ENCODE results near the gene FAM13B.
"Not testable (repeated sequence)": the region's sequence is repeated elsewhere in the genome, so short reads cannot be mapped to it uniquely, and the experiment has no call there.

Gene FAM13B

GRCh38 chr5:137960141-137960540 lies 72.7 kb downstream of the FAM13B start:
- TF ChIP-seq CTCF (IDR thresholded peaks at IDR 0.05; ENCODE audit: low read depth, low read length), result no peak
- no peak overlapping the region for H3K4me3 ChIP-seq (ENCODE audit: low read depth, low read length)

- no peak for TF ChIP-seq CTCF (IDR thresholded peaks at IDR 0.05; ENCODE audit: low read depth, low read length)
- H3K4me3 ChIP-seq (ENCODE audit: low read depth, low read length), result no peak overlapping the region
Measured at GRCh38 chr5:137959488-137959887, 73.4 kb downstream of the FAM13B start.

- no peak overlapping the region for H3K4me3 ChIP-seq (ENCODE audit: low read depth, low read length)
- no peak for TF ChIP-seq CTCF (IDR thresholded peaks at IDR 0.05; ENCODE audit: low read depth, low read length)
Measured at GRCh38 chr5:137957948-137958347, 74.9 kb downstream of the FAM13B start.

- no peak overlapping the region for H3K4me3 ChIP-seq (ENCODE audit: low read depth, low read length)
- no peak for TF ChIP-seq CTCF (IDR thresholded peaks at IDR 0.05; ENCODE audit: low read depth, low read length)
Measured at GRCh38 chr5:137954131-137954879, 78.6 kb downstream of the FAM13B start.

GRCh38 chr5:137945825-137946224 lies 87.1 kb downstream of the FAM13B start:
- TF ChIP-seq CTCF (IDR thresholded peaks at IDR 0.05; ENCODE audit: low read depth, low read length), result no peak
- H3K4me3 ChIP-seq (ENCODE audit: low read depth, low read length), result no peak overlapping the region

GRCh38 chr5:137944280-137944679 lies 88.6 kb downstream of the FAM13B start:
- not testable (repeated sequence) for H3K4me3 ChIP-seq (ENCODE audit: low read depth, low read length)

GRCh38 chr5:137939331-137939730 lies 93.5 kb downstream of the FAM13B start:
- H3K4me3 ChIP-seq (ENCODE audit: low read depth, low read length), result no peak overlapping the region
- TF ChIP-seq CTCF (IDR thresholded peaks at IDR 0.05; ENCODE audit: low read depth, low read length), result no peak

GRCh38 chr5:137938751-137939143 lies 94.1 kb downstream of the FAM13B start:
- no peak for TF ChIP-seq CTCF (IDR thresholded peaks at IDR 0.05; ENCODE audit: low read depth, low read length)

More at GRCh38 chr5:137938751-137939143, 94.1 kb downstream of the FAM13B start:
- no peak overlapping the region for H3K4me3 ChIP-seq (ENCODE audit: low read depth, low read length)

All from WI38 (cell line).